ENCODE results near the gene TMEM190. TPM values are rescaled to one million over a fixed set of nuclear protein-coding genes. Genes with fewer than 3 reads are reported as not detected.
"Not testable (repeated sequence)": the region's sequence is repeated elsewhere in the genome, so short reads cannot be mapped to it uniquely, and the experiment has no call there.

The TMEM190 gene
- not detected in 2 replicates for total RNA-seq

GRCh38 chr19:55376241-55376933 is at the start of gene TMEM190:
TSS of gene TMEM190 (plus strand) at chr19:55376826. CDS start at chr19:55376854, 28 bp downstream.
- DNase-seq (ENCODE audit: low read depth), result no peak
- H3K4me3 ChIP-seq (ENCODE audit: low read depth, low read length), result no peak within 1 kb of the TSS
- no peak for TF ChIP-seq CTCF (IDR thresholded peaks at IDR 0.05; ENCODE audit: insufficient read depth, low read depth, low read length)

DNA sequence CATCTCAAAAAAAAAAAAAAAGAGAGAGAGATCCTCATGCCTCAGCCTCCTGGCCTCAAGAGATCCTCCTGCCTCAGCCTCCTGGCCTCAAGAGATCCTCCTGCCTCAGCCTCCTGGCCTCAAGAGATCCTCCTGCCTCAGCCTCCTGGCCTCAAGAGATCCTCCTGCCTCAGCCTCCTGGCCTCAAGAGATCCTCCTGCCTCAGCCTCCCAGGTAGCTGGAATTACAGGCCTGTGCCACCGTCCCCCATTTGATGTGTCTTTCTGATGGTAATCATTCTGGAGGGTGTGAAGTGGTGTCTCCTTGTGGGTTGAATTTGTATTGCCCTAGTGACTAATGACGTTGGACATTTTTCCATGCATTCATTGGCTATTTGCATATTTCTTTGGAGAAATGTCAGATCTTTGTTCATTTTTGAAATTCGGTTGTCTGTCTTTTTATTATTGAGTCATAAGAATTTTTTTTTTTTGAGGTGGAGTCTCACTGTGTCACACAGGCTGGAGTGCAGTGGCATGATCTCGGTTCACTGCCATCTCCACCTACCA is 47.8 kb upstream of the TMEM190 start:
- not testable (repeated sequence) for DNase-seq (ENCODE audit: low read depth); H3K4me3 ChIP-seq (ENCODE audit: low read depth, low read length)

GRCh38 chr19:55329791-55330190 is 46.8 kb upstream of the TMEM190 start:
- not testable (repeated sequence) for DNase-seq (ENCODE audit: low read depth)

GRCh38 chr19:55333870-55334269 is 42.8 kb upstream of the TMEM190 start:
- no peak overlapping the region for H3K4me3 ChIP-seq (ENCODE audit: low read depth, low read length)
- peak; percentile 32 for DNase-seq (ENCODE audit: low read depth)
- no peak for TF ChIP-seq CTCF (IDR thresholded peaks at IDR 0.05; ENCODE audit: insufficient read depth, low read depth, low read length)

More at GRCh38 chr19:55329791-55330190, 46.8 kb upstream of the TMEM190 start:
- not testable (repeated sequence) for H3K4me3 ChIP-seq (ENCODE audit: low read depth, low read length)

GRCh38 chr19:55336101-55336500 is 40.5 kb upstream of the TMEM190 start:
- TF ChIP-seq CTCF (IDR thresholded peaks at IDR 0.05; ENCODE audit: insufficient read depth, low read depth, low read length), result no peak

DNA sequence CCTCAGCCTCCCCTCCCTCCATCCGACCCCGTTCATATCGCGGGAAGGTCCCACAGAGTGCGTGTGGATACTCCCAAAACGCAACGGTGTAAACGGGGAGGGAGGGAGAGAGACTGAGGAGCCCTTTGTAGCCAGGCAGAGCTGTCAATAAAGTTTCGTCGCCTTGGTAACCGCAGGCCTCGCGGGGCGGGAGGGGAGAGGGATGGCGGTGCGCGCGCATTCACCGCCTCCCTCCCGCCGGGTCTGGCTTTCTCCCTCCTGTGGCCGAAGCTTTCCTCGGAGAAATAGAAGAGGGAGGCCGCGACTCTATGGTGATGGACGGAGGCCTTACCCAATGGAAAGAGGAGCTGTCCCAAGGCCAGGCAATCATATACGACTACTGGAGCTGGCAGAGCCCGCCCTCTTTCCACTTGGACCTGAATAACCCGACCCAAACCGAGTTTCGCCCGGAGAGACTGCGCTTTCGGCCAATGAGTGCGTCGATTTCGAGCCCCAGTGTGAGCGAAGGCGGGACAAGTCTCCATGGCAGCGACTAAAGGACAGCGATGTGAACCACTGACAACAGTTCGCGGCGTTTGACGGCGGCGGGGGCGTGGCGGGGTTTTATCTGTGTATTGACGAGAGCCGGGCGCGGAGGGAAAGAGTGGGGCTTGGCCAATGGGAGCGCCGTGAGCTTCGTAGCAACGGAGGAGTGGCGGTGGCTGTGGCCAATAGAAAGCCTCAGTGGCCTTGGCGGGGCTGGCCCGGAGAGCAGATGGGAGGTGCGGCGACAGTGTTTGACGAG is 37.3 kb upstream of the TMEM190 start, which contains the start of gene KMT5C:
KMT5C (plus strand) TSS at position 772 of the 784 bp plus-strand sequence. CDS start 2,061 bp downstream, outside the sequence.
- peak; percentile 100 for DNase-seq (ENCODE audit: low read depth)
- peak within 1 kb of the TSS; percentile 77 for H3K4me3 ChIP-seq (ENCODE audit: low read depth, low read length)
- peak; percentile 47 for TF ChIP-seq CTCF (IDR thresholded peaks at IDR 0.05; ENCODE audit: insufficient read depth, low read depth, low read length)

More at GRCh38 chr19:55336101-55336500, 40.5 kb upstream of the TMEM190 start:
- DNase-seq (ENCODE audit: low read depth), result no peak
- H3K4me3 ChIP-seq (ENCODE audit: low read depth, low read length), result no peak overlapping the region

DNA sequence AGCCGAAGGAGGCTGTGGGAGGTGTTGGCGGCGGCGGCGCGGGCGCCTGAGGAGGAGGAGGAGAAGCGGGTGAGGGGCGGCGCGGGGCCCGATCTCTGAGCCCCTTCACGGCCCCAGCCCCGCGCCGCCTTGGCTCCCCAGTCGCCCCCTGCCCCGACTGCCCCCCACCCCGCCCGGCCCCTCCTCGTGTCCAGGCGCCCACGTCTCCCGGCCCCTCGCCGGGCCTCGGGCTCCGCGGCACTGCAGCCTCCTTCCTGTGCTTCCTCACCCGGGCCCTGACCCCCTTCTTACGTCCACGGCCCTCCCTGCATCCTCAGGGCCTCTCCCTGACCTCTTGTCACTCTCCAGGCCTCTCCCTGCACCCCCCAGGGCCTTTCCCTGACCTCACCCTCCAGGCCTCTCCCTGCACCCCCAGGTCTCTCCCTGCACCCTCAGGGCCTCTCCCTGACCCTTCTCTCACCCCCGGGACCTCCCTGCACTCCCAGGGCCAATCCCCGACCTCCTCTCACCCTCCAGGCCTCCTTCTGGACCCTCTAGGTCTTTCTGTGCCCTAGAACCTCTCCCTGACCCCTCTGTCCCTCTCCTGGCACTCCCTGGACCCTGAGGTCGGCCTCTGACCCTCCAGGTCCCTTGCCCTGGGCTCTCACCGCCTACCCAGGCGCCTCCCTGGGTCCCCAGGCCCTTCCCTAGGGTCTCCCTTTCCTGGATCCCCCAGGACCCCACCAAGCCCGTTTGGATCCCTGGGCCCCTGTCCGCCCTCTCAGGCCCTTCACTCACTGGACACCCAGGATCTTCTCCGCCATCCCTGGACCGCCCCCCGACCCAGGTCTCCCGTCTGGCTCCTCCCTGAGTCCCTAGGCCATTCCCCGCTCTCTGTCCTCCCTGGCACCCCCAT is 36.5 kb upstream of the TMEM190 start:
- no peak for DNase-seq (ENCODE audit: low read depth)
- H3K4me3 ChIP-seq (ENCODE audit: low read depth, low read length), result peak overlapping the region; percentile 77
- TF ChIP-seq CTCF (IDR thresholded peaks at IDR 0.05; ENCODE audit: insufficient read depth, low read depth, low read length), result no peak

Data from fibroblast of villous mesenchyme (primary cell).